Stimulated activated CD8-positive, alpha-beta memory T cell treated with anti-CD3 and anti-CD28 coated beads, Interleukin-15, amount 100 ng/mL, for 24 hours (primary cell): Measurements from ENCODE around the gene FOXA2.
"Not testable (repeated sequence)": the region's sequence is repeated elsewhere in the genome, so short reads cannot be mapped to it uniquely, and the experiment has no call there.

Experiments
- DNase-seq: peaks from one replicate; pipeline ENCODE4 v3.0.0-alpha.2; 2020; ENCODE audit warnings: low read depth

Gene FOXA2

GRCh38 chr20:22567944-22568871, 16.2 kb downstream of the FOXA2 start:
- no peak for DNase-seq

DNA sequence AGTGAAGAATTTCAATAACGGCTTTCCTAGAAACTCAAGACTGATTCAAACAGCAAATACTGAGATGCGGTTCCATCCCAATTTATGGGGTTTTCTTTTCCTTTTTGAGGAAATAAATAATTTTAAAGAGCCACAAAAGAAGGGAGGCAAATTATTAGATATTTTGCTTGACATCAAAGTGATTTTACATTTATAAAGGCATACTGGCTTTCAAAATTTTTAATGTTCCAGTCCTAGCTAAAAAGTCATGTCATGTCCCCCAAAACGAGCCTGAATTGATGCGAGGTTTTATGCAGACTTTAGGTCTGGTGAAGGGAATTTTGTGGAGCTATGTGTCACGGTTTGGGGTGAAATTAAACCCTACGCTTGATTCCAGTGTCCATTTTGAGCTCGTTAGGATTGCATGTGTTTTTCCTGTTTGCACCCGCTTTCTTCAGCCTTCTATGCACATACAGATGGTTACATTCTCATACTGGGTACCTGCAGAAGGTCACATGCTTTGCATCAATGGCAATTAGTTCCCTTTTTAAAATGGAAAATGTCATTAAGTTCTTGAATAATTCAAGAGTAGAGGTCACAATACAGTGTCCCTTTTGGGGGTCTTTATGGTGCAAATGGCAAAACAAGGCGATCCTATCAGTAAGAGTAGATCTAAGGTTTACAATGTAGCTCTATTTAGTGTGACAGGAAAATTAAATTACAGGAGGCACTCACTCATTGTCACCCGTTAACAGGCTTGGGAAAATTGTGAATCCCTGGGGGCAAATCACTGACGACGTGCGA, 17.3 kb downstream of the FOXA2 start:
- DNase-seq, result no peak

DNA sequence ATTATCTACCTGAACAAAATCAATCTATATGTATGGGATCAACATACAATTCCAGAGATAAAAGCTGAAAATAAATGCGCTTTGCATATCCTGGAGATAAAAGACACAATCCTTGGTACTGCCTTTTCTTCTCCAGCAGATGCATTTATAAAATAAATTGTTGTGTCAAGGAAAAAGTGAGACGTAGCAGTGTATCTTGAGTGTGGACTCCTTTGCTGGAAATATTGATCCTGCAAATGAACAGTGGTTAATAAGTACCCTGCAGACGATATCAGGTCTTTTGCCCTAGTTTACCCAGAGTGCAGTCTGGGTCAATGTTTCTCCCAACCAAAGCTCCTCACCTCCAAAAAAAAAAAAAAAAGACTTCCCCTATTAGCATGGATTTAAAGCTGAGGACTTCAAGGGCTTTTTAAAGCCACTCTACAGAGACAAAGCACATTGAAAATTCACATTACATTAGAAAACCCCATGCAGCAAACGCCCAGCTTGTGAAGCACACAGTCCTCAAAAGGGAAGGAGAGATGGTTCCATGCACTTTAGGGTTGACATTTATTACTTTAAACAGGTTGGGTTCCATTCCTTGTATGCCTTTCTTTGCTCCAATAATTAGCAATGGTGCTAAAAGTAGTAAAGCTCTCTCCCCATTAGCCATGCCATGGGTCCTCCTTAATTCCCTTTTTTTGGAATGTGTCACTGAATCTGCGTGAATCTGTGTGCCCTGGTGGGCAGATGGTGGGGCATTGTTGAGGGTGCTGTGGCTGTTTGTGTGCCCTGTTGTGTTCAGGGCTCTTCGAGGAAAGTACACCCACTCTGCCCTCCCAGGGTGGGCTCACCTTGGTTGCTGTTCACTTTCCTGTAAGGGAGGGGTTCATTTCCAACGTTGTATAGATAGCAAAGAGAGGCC, 21.1 kb downstream of the FOXA2 start:
- no peak for DNase-seq

GRCh38 chr20:22562620-22563019, 21.8 kb downstream of the FOXA2 start:
- no peak for DNase-seq

- DNase-seq, result no peak
These were observed 22.3 kb downstream of the FOXA2 start for GRCh38 chr20:22561965-22562577.

DNA sequence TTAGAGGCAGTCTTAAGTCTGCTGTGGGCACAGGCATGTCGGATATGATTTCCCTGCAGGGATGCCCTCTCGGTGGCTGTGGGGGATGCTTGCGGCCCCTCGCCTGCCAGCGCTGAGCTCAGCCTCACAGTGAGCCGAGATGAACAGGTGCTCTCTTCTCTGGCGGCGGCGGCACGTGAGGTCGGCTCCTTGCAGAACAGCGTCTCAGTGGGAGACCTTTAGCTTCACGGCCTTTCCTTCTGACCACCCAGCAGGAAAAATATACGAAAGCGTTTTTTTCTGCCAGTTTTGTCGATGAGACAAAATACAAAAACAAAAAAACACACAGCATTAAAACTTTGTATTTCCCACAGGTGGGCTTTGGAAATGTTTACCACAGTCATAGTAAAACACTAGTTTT, 23.6 kb downstream of the FOXA2 start:
- no peak for DNase-seq

DNA sequence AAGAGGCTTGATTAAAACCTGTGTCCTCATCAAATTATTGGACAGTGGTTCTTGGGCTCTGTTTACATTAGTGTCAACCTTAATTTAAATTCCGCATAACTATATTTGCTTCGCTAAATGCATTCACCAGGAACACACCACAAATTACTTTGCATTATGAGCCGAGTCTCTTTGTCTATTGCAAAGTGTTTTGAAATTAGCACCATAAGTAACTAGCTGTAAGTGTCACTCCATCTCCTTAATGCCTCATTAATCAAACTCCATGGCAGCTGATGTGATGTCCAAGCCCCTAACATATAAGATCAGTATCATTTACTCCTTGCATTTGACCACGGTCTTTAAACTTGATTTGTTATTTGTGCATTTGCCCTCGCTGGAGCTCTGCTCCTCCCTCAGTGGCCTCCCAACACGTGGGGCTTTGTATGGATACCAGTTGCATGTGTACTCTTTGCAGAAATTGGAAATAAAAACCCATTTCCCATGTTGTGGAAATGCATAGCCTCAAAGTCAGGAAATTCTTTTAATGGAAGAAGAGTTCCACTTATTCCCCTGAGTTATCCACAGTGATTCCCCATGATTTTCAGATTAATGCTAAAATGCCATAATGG, 24.6 kb downstream of the FOXA2 start:
- DNase-seq, result no peak

- no peak for DNase-seq
These were observed 26.7 kb downstream of the FOXA2 start for GRCh38 chr20:22557403-22558276.

- DNase-seq, result no peak
These were observed 27.8 kb downstream of the FOXA2 start for GRCh38 chr20:22556565-22557056.

- no peak for DNase-seq
These were observed 28.4 kb downstream of the FOXA2 start for GRCh38 chr20:22555791-22556564.

GRCh38 chr20:22554391-22554790, 30.0 kb downstream of the FOXA2 start:
- no peak for DNase-seq

GRCh38 chr20:22550514-22550913, 33.9 kb downstream of the FOXA2 start:
- DNase-seq, result not testable (repeated sequence)

GRCh38 chr20:22548040-22548439, 36.3 kb downstream of the FOXA2 start:
- no peak for DNase-seq

DNA sequence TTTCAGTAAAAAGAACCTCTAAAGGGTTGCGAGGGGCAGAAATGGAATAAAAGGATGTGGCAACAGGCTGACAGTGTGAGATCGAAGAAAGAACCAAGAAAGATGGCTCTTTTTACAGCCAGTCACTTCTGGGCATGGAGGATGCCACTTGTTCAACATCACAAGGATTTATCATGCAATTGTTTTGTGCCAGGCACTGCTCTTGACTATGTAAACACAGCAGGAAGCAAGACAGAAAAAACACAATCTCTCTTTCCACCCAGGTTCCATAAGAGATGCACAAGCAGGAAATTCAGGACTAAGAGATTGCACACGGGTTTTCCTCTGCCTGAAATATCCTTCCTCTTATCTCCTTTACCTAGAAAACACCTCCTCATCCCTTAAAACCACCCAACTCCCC, 38.0 kb downstream of the FOXA2 start:
- no peak for DNase-seq

DNA sequence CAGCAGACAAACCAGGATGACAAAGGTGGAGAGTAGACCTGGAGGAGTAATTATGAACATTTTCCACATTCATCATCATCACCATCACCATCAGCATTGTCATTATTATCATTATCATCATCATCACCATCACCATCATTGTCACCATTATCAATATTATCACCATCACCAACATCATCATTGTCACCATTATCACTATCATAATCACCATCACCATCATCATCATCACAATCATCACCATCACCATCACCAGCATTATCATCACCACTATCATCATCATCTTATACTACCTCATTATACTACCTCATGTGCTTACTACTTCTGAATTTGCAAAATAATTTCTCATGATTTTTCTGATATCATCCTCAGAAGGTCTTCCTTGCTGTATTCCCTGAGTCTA, 39.3 kb downstream of the FOXA2 start:
- no peak for DNase-seq

GRCh38 chr20:22544462-22544861, 39.9 kb downstream of the FOXA2 start:
- DNase-seq, result no peak

GRCh38 chr20:22542427-22542826, 41.9 kb downstream of the FOXA2 start:
- DNase-seq, result no peak

DNA sequence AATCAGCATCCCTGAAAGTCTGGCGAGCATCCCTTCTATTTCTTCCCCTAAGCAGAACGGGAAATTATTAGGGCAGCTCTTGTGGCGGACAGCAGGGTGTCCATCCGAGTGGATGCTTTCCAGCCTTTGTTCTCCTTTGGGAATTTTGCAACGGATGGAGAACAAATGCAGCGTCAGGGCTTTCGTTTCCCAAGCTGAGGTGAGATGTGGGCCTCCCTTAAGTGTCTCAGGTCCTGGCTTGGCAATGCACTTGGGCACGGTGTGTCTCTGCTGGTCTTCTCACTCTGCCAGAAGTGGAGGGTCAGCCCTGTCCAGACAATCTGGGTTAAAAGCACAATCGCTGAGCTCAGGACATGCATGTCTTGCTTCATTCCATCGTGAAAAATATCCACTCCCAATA, 43.5 kb downstream of the FOXA2 start:
- DNase-seq, result no peak
